GF-D8 (cell line): Measurements from ENCODE around the gene PTGS2.

Source experiments
- DNase-seq: peaks from one replicate; lab custom pipeline; 2025; lab: John Stamatoyannopoulos, UW

The PTGS2 gene

GRCh38 chr1:186680245-186681061, at the start of gene PTGS2:
TSS of gene PTGS2 (minus strand) at chr1:186680423. CDS start at chr1:186680290, 133 bp downstream.
- no peak for DNase-seq

- DNase-seq: no peak
Measured at GRCh38 chr1:186722711-186723309, 42.6 kb upstream of the PTGS2 start.

- no peak for DNase-seq
Measured at GRCh38 chr1:186717286-186717685, 37.1 kb upstream of the PTGS2 start.

GRCh38 chr1:186715887-186716809, 35.9 kb upstream of the PTGS2 start:
- DNase-seq: no peak

- DNase-seq: no peak
Measured at GRCh38 chr1:186710696-186711095, 30.5 kb upstream of the PTGS2 start.

GRCh38 chr1:186708694-186709097, 28.5 kb upstream of the PTGS2 start:
- no peak for DNase-seq

- no peak for DNase-seq
Measured at GRCh38 chr1:186703209-186703766, 23.1 kb upstream of the PTGS2 start.

- DNase-seq: no peak
Measured at GRCh38 chr1:186700722-186701121, 20.5 kb upstream of the PTGS2 start.

- no peak for DNase-seq
Measured at GRCh38 chr1:186699519-186699918, 19.3 kb upstream of the PTGS2 start.

GRCh38 chr1:186689907-186690306, 9.7 kb upstream of the PTGS2 start:
- no peak for DNase-seq

GRCh38 chr1:186689376-186689775, 9.2 kb upstream of the PTGS2 start:
- no peak for DNase-seq

GRCh38 chr1:186683652-186684410, 3.6 kb upstream of the PTGS2 start:
- DNase-seq: no peak

- no peak for DNase-seq
Measured at GRCh38 chr1:186682736-186683135, 2.5 kb upstream of the PTGS2 start.

- DNase-seq: no peak
Measured at GRCh38 chr1:186681801-186682200, 1.6 kb upstream of the PTGS2 start.

- DNase-seq: no peak
Measured at GRCh38 chr1:186681121-186681520, 898 bp upstream of the PTGS2 start.

GRCh38 chr1:186679924-186680244, 339 bp downstream of the PTGS2 start:
- no peak for DNase-seq

GRCh38 chr1:186678155-186678554, 2.1 kb downstream of the PTGS2 start:
- no peak for DNase-seq

GRCh38 chr1:186672596-186672995, 7.6 kb downstream of the PTGS2 start:
- no peak for DNase-seq

GRCh38 chr1:186672131-186672530, 8.1 kb downstream of the PTGS2 start:
- no peak for DNase-seq

GRCh38 chr1:186671136-186671825, 8.9 kb downstream of the PTGS2 start:
- DNase-seq: no peak
